ENCODE results near the gene FKBP1B.
"Not testable (repeated sequence)": the region's sequence is repeated elsewhere in the genome, so short reads cannot be mapped to it uniquely, and the experiment has no call there.

The FKBP1B gene

DNA sequence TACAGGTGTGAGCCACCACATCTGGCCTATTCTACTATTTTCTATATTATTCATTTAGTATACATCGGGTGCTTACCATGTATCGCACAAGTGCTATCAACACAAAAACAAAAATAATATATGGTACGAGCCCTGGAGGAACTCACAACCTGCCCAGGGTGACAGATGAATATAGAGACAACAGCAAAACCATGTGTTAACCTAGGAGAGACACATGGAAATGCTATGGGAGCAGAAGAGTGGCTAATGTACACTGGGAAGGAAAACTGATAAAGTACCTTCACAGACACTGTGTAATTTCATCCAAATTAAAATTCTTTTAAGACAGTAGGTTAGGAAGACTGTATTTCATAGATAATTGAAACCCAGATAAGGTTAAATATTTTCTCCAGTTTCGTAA lies 22.7 kb downstream of the FKBP1B start:
- DNase-seq: no peak

DNA sequence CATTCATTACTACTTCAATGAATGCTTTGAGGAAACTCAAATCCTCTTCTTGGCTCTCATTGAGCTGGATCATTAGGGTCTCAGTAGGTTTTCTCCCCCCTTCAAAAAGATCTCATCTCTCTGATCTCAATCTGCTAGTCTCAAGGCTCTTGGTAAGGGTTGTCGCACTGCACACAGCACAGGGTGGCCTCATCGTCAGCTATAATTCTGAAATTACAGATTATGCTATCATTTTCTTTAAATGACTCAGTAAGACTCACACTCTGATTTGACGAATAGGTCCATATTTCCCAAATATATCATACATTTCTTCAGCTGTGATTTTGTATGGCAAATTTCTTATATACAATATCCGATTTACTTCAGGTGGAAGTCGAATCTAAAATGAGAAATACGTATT lies 24.3 kb downstream of the FKBP1B start:
- no peak for DNase-seq

DNA sequence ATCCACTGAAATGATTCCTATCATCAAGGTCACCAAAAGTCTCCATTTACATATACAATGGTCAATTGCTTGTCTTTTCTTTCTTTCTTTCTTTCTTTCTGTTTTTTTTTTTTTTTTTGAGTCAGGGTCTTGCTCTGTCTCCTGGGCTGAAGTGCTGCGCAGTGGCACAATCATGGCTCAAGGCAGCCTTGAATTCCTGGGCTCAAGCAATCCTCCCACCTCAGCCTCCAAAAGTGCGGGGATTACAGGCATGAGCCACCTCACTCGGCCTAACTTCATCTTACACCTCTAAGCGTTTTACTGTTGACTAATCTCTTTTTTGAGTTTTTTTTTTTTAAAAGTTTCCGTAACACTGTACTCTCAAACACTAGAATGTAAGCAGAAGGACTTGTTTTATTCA lies 25.7 kb downstream of the FKBP1B start:
- DNase-seq: no peak

GRCh38 chr2:24075915-24076848 lies 26.6 kb downstream of the FKBP1B start, which contains the start of gene SF3B6:
SF3B6 (minus strand) TSS chr2:24076326; CDS start chr2:24076229, 97 bp downstream.
- DNase-seq: peak; percentile 100

GRCh38 chr2:24076849-24077534 lies 27.5 kb downstream of the FKBP1B start:
- DNase-seq: no peak

DNA sequence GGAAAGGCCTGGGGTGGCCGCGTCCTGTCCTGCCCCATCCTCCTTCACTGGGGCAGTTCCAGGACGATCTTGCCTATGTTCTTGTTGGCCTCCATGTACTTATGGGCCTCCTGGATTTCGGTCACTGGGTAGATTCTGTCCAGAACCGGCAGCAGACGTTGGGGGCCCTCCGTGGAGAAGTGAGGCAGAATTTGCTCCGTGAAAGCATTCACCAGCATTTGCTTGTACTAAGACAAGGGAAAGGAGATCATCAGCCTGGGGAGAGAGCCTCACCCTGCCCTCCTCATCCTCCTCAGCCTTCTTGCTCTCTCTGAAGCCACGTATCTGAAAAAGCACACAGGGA lies 28.0 kb downstream of the FKBP1B start:
- no peak for DNase-seq

DNA sequence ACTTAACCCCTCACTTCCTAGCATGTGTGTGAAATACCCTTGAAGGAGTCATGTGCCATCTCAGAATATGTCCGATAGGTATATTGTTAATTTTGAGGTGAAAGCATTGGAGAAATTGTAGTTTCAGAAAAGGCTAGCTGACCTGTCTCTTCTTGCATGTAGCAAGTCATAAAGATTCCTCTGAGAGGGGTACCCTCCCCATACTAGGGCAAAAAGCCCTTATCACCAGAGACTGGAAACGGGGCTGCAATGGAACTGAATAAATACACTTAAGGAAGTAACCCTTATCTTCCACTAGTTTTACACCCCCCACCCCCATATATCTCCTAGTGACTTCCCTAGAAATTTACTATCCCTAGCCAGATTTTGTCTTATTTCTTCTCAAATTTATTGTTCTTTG lies 28.3 kb downstream of the FKBP1B start:
- DNase-seq: no peak

GRCh38 chr2:24080701-24081100 lies 31.2 kb downstream of the FKBP1B start:
- no peak for DNase-seq

- no peak for DNase-seq
Observed at GRCh38 chr2:24082787-24083566, 33.4 kb downstream of the FKBP1B start.

GRCh38 chr2:24083567-24084385 lies 34.2 kb downstream of the FKBP1B start:
- DNase-seq: peak; percentile 57

DNA sequence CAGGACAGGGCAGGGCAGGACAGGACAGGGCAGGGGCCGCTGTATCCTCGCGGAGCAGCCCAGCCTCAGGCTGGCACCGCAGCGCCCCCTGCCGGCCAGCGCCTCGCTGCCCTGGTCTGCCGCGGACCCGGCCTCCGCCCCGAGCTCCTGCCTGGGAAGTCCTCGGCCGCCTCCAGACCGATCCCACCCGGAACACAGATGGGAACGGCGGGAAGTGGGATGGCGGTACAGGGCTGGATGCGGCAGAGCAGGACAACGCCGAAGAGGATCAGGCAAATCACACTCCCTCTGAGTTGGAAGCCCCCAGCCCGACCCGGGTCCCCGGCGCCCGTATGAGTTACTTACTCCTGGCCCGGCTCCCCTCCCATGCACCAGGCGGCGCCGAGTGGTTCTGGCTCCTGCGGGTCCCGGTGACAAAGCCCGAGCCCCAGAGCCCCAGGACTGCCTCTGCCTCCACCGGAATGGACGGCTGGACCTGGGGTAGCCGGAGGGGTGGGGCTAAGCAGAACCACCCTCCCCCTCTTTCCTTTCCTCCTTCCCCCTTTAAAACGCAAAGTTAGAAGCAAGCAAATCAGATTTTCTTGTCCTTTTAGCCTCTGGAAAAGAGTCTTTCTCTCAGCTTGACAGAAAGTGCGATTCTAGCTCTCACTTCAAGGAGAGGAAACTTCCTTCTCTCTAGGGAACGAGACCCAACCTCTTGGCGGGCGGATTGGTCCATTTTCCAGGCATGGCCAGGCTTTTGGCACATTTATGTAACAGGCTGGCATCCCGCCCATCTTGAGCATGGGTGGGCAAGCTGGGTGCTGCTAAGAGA lies 35.1 kb downstream of the FKBP1B start, which contains the start of gene TP53I3:
Gene TP53I3 (minus strand): TSS at position 449 of the 814 bp plus-strand sequence. CDS start 508 bp downstream, outside the sequence.
- peak; percentile 77 for DNase-seq

DNA sequence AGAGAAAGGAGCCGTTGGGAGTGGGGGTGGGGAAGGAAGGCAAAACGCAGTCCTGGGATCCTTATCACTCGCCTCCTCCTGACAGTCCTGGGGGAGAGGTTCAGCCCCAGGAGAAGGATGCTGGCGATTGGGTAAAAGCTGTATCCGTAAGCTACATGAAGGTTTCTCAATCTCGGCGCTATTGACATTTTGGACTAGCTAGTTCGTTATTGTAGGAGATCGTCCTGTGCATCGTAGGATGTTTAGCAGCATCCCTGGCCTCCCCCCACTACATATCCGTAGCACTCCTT lies 35.6 kb downstream of the FKBP1B start:
- DNase-seq: no peak

DNA sequence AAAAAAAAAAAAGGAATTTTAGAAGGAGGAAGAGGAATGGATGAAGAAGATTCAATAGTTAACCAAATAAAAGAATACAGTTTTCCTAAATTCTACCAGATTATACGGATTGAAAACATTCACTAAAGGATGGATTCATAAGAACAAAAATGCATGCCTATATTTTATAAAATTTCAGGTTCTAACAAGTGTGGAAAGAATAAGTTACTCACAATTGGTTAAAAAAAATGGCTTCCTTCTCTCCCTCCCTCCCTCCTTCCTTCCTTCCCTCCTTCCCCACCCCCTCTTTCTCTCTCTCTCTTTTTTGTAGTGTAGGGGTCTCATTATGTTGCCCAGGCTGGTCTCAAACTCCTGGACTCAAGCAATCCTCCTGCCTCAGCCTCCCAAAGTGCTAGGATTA lies 36.7 kb downstream of the FKBP1B start:
- no peak for DNase-seq

- DNase-seq: no peak
Observed at GRCh38 chr2:24087032-24087431, 37.5 kb downstream of the FKBP1B start.

- no peak for DNase-seq
Observed at GRCh38 chr2:24088821-24089359, 39.3 kb downstream of the FKBP1B start.

DNA sequence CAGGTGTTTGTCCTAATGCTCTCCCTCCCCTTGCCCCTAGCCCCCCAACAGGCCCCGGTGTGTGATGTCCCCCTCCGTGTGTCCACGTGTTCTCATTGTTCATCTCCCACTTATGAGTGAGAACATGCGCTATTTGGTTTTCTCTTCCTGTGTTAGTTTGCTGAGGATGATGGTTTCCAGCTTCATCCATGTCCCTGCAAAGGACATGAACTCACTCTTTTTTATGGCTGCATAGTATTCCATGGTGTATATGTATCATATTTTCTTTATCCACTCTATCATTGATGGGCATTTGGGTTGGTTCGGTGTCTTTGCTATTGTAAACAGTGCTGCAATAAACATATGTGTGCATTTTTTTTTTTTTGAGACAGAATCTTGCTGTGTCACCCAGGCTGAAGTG lies 43.7 kb downstream of the FKBP1B start:
- DNase-seq: not testable (repeated sequence)

GRCh38 chr2:24095171-24095677 lies 45.7 kb downstream of the FKBP1B start:
- not testable (repeated sequence) for DNase-seq

DNA sequence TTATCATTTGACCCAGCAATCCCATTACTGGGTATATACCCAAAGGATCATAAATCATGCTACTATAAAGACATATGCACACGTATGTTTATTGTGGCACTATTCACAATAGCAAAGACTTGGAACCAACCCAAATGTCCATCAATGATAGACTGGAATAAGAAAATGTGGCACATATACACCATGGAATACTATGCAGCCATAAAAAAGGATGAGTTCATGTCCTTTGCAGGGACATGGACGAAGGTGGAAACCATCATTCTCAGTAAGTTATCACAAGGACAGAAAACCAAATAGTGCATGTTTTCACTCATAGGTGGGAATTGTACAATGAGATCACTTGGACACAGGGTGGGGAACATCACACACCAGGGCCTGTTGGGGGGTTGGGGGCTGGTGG lies 51.2 kb downstream of the FKBP1B start:
- not testable (repeated sequence) for DNase-seq

DNA sequence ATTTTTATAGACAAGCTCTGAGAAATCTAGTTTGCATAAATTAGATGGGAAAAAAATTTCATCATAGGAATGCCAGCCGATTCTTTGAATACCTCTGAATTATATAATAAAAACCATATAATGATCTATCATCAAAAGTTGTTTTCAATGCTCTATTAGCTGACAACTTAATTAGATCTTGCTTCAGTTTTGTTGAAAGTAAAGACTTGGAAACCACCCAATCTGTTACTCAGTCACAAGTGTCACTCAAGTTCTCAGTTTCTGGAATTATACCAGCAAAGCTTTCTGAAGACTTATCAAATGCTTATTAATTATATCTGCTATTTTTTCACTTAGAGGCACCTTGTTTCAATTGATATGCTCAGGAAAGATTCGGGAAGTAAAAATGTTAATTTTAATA lies 52.5 kb downstream of the FKBP1B start:
- DNase-seq: no peak

DNA sequence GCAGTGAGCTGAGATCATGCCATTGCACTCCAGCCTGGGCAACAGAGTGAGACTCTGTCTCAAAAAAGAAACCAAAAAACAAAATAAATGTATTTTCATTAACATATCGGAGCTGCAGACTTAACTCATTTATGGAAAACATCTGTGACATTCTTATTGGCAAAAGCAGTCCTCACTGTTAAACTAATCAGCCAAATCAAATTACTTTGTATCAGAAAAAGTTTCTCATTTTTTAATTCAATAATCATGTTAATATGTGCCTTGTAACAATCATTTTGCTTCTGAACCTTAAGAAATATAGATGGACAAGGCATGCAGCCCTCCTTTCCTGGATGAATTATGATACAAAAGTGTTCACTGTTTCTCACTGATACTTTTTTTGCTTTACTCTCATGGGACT lies 53.1 kb downstream of the FKBP1B start:
- DNase-seq: no peak

GRCh38 chr2:24104110-24104650 lies 54.6 kb downstream of the FKBP1B start:
- no peak for DNase-seq
